Mesenchymal stem cell (in vitro differentiated cells and primary cell): Measurements from ENCODE around the gene UNC13B.
A peak's percentile ranks its signal among the peaks of the same experiment; 100 is the strongest.

ENCODE experiments used
- DNase-seq: peaks from one replicate; pipeline ENCODE4 v3.0.0-alpha.2; 2013
- H2AFZ ChIP-seq: one replicate; pipeline ENCODE4 v1.6.1; 2013; ENCODE audit warnings: low read depth, mild to moderate bottlenecking, control low read depth, inconsistent platforms, low read length, moderate library complexity
- H2AK5ac ChIP-seq: 2 replicates; pipeline ENCODE4 v1.6.1; 2013; ENCODE audit warnings: low read length, moderate library complexity, mild to moderate bottlenecking, inconsistent platforms; ENCODE audit not compliant: severe bottlenecking
- H2BK120ac ChIP-seq: one replicate; pipeline ENCODE4 v1.6.1; 2013; ENCODE audit warnings: low read depth, mild to moderate bottlenecking, inconsistent platforms, low read length, moderate library complexity
- H2BK12ac ChIP-seq, 2 experiments: one replicate each; pipeline ENCODE4 v1.6.1; 2013; ENCODE audit warnings: inconsistent platforms in 2 of 2, low read length in 2 of 2, mild to moderate bottlenecking in 2 of 2, moderate library complexity in 2 of 2, control low read depth in 1 of 2
- H2BK15ac ChIP-seq: one replicate; pipeline ENCODE4 v1.6.1; 2013; ENCODE audit warnings: mild to moderate bottlenecking, low read depth, inconsistent platforms; ENCODE audit not compliant: poor library complexity, severe bottlenecking
- H2BK5ac ChIP-seq: 2 replicates; pipeline ENCODE4 v1.6.1; 2013; ENCODE audit warnings: low read depth, mild to moderate bottlenecking, low read length, control low read depth, inconsistent platforms; ENCODE audit not compliant: poor library complexity, severe bottlenecking
- H3K14ac ChIP-seq, 2 experiments: one replicate each; pipeline ENCODE4 v1.6.1; 2013; ENCODE audit warnings: inconsistent platforms in 2 of 2, low read length in 2 of 2, control low read depth in 1 of 2, mild to moderate bottlenecking in 1 of 2, moderate library complexity in 1 of 2
- H3K18ac ChIP-seq, 2 experiments: one replicate each; pipeline ENCODE4 v1.6.1; 2013; ENCODE audit warnings: inconsistent platforms in 2 of 2, low read length in 2 of 2, control low read depth in 1 of 2, low read depth in 1 of 2, mild to moderate bottlenecking in 1 of 2
- H3K23ac ChIP-seq, 2 experiments: one replicate each; pipeline ENCODE4 v1.6.1; 2013; ENCODE audit warnings: inconsistent platforms in 2 of 2, low read length in 2 of 2, mild to moderate bottlenecking in 2 of 2, moderate library complexity in 2 of 2, control low read depth in 1 of 2
- H3K27ac ChIP-seq: 2 replicates; pipeline ENCODE4 v1.5.1; 2013; ENCODE audit warnings: mild to moderate bottlenecking, moderate library complexity, low read length, control low read depth, inconsistent platforms; ENCODE audit not compliant: poor library complexity, severe bottlenecking
- H3K27me3 ChIP-seq, 2 experiments: 2 replicates each; pipeline versions ENCODE4 v1.6.1 to v1.7.0; 2013; ENCODE audit warnings: low read length in 2 of 2, mild to moderate bottlenecking in 2 of 2, moderate library complexity in 2 of 2, control low read depth in 1 of 2, inconsistent platforms in 1 of 2; ENCODE audit not compliant: control insufficient read depth in 1 of 2, insufficient read depth in 1 of 2
- H3K36me3 ChIP-seq, 2 experiments: 2 replicates each; pipeline versions ENCODE4 v1.6.1 to v1.7.0; 2013; ENCODE audit warnings: low read length in 2 of 2, control low read depth in 1 of 2, inconsistent platforms in 1 of 2, low read depth in 1 of 2, mild to moderate bottlenecking in 1 of 2; ENCODE audit not compliant: insufficient read depth in 2 of 2, control insufficient read depth in 1 of 2
- H3K4ac ChIP-seq, 2 experiments: one replicate each; pipeline ENCODE4 v1.6.1; 2013; ENCODE audit warnings: inconsistent platforms in 2 of 2, low read length in 2 of 2, mild to moderate bottlenecking in 2 of 2, moderate library complexity in 2 of 2, control low read depth in 1 of 2, low read depth in 1 of 2
- H3K4me1 ChIP-seq: 2 replicates; pipeline ENCODE4 v1.6.1; 2013; ENCODE audit warnings: low read depth, low read length, control low read depth; ENCODE audit not compliant: control insufficient read depth, insufficient read depth
- H3K4me2 ChIP-seq: 2 replicates; pipeline ENCODE4 v1.6.1; 2013; ENCODE audit warnings: low read length, mild to moderate bottlenecking, inconsistent platforms; ENCODE audit not compliant: poor library complexity, severe bottlenecking
- H3K4me3 ChIP-seq, 2 experiments: 2 replicates each; pipeline versions ENCODE4 v1.5.1 to v1.7.0; 2013; ENCODE audit warnings: low read length in 2 of 2, mild to moderate bottlenecking in 2 of 2, control low read depth in 1 of 2, low read depth in 1 of 2; ENCODE audit not compliant: insufficient read depth in 1 of 2
- H3K79me1 ChIP-seq: replicated peaks from 2 replicates; pipeline ENCODE4 v1.6.1; 2013; ENCODE audit warnings: mild to moderate bottlenecking, control low read depth, low read length, inconsistent platforms; ENCODE audit not compliant: poor library complexity, severe bottlenecking
- H3K9ac ChIP-seq: 2 replicates; pipeline ENCODE4 v1.7.0; 2013; ENCODE audit warnings: mild to moderate bottlenecking, low read length, moderate library complexity
- H3K9me3 ChIP-seq: 2 replicates; pipeline ENCODE4 v1.7.0; 2013; ENCODE audit warnings: mild to moderate bottlenecking, low read length; ENCODE audit not compliant: control insufficient read depth
- H4K8ac ChIP-seq: one replicate; pipeline ENCODE4 v1.6.1; 2013; ENCODE audit warnings: inconsistent platforms, mild to moderate bottlenecking, low read length, moderate library complexity
- H4K91ac ChIP-seq: one replicate; pipeline ENCODE4 v1.6.1; 2013; ENCODE audit warnings: mild to moderate bottlenecking, low read length, inconsistent platforms
- WGBS: methylation state at CpG from one replicate; pipeline ENCODE4 v1.1.7; 2013; ENCODE audit warnings: mixed read lengths; 5-methylcytosine and 5-hydroxymethylcytosine counted together

The UNC13B gene

GRCh38 chr9:35272989-35273388 lies 111.2 kb downstream of the UNC13B start:
- Histone ChIP-seq H2BK5ac (no peak overlapping the region), H2AFZ (no peak overlapping the region), H3K9me3 (no peaks in the 10 kb centered on the region), H2BK12ac (no peak overlapping the region), H3K4ac (no peak overlapping the region), H3K14ac (no peak overlapping the region), H4K8ac (no peak overlapping the region), H3K4me2 (no peak overlapping the region), H3K18ac (no peak overlapping the region), H3K23ac (no peak overlapping the region), H2BK15ac (no peak overlapping the region), H4K91ac (no peak overlapping the region), H3K27me3 (no peaks in the 10 kb centered on the region), H3K9ac (peak overlapping the region; percentile 50), H3K79me1 (peaks cover 1% of the 10 kb centered on the region), H3K4me3 (no peak overlapping the region), H2AK5ac (no peak overlapping the region), H3K36me3 (no peaks in the 10 kb centered on the region), H3K27ac (no peak overlapping the region), H3K4me1 (no peaks in the 10 kb centered on the region), H2BK120ac (no peak overlapping the region)
- peak; percentile 11 for DNase-seq
- 0% methylated on average over 1 of the region's 2 CpGs for WGBS

GRCh38 chr9:35273591-35273990 lies 111.8 kb downstream of the UNC13B start:
- Histone ChIP-seq H3K18ac (no peak overlapping the region), H3K4me2 (no peak overlapping the region), H2BK120ac (no peak overlapping the region), H3K27ac (no peak overlapping the region), H2BK5ac (no peak overlapping the region), H3K79me1 (peaks cover 1% of the 10 kb centered on the region), H2AK5ac (no peak overlapping the region), H3K9me3 (no peaks in the 10 kb centered on the region), H2BK12ac (no peak overlapping the region), H3K4ac (no peak overlapping the region), H2AFZ (no peak overlapping the region), H3K14ac (no peak overlapping the region), H2BK15ac (no peak overlapping the region), H3K4me3 (no peak overlapping the region), H3K9ac (no peak overlapping the region), H3K4me1 (no peaks in the 10 kb centered on the region), H4K91ac (no peak overlapping the region), H3K36me3 (no peaks in the 10 kb centered on the region), H3K23ac (no peak overlapping the region), H4K8ac (no peak overlapping the region), H3K27me3 (no peaks in the 10 kb centered on the region)
- WGBS, result 97% methylated on average over 3 of the region's 5 CpGs
- no peak for DNase-seq

GRCh38 chr9:35274993-35275392 lies 113.2 kb downstream of the UNC13B start:
- DNase-seq, result no peak
- no peak overlapping the region for H3K4ac ChIP-seq

GRCh38 chr9:35277171-35277520 lies 115.3 kb downstream of the UNC13B start:
- no peak overlapping the region for H2BK120ac ChIP-seq
- H3K27ac ChIP-seq, result no peak overlapping the region
- H3K27me3 ChIP-seq, result no peaks in the 10 kb centered on the region
- H2BK15ac ChIP-seq, result no peak overlapping the region
- no peak for DNase-seq
- H3K4me2 ChIP-seq, result no peak overlapping the region
- peak overlapping the region in 1 of 2 experiments; percentile 70 for H3K4me3 ChIP-seq
- H3K23ac ChIP-seq, result no peak overlapping the region
- no peak overlapping the region for H4K8ac ChIP-seq
- no peak overlapping the region for H3K4ac ChIP-seq
- H4K91ac ChIP-seq, result no peak overlapping the region
- H3K36me3 ChIP-seq, result no peaks in the 10 kb centered on the region
- H3K4me1 ChIP-seq, result no peaks in the 10 kb centered on the region
- peaks cover 1% of the 10 kb centered on the region for H3K79me1 ChIP-seq
- no peak overlapping the region for H3K18ac ChIP-seq
- no peak overlapping the region for H2BK5ac ChIP-seq
- no peaks in the 10 kb centered on the region for H3K9me3 ChIP-seq
- no peak overlapping the region for H2AK5ac ChIP-seq
- peak overlapping the region; percentile 89 for H3K9ac ChIP-seq
- no peak overlapping the region for H2BK12ac ChIP-seq
- 88% methylated on average over 1 of the region's 1 CpG for WGBS
- H3K14ac ChIP-seq, result no peak overlapping the region
- H2AFZ ChIP-seq, result no peak overlapping the region

More at GRCh38 chr9:35274993-35275392, 113.2 kb downstream of the UNC13B start:
- Histone ChIP-seq H3K36me3 (no peaks in the 10 kb centered on the region), H3K23ac (no peak overlapping the region), H2AFZ (no peak overlapping the region), H4K91ac (no peak overlapping the region), H3K18ac (no peak overlapping the region), H2BK5ac (no peak overlapping the region), H3K4me3 (no peak overlapping the region), H3K14ac (no peak overlapping the region), H2BK15ac (no peak overlapping the region), H3K9me3 (no peaks in the 10 kb centered on the region), H4K8ac (no peak overlapping the region), H2BK120ac (no peak overlapping the region), H3K4me2 (no peak overlapping the region), H2AK5ac (no peak overlapping the region), H3K9ac (no peak overlapping the region), H3K79me1 (peaks cover 1% of the 10 kb centered on the region), H3K4me1 (no peaks in the 10 kb centered on the region), H2BK12ac (no peak overlapping the region), H3K27me3 (no peaks in the 10 kb centered on the region), H3K27ac (no peak overlapping the region)
- WGBS, result 100% methylated on average over 1 of the region's 2 CpGs
